Upper lobe of left lung (tissue), 6 donors: ENCODE measurements around the gene ZNF134. TPM values are rescaled to one million over a fixed set of nuclear protein-coding genes. Genes with fewer than 3 reads are reported as not detected.

Experiments
- ATAC-seq, 2 donors: fragments of 200-7000 bp; cut with Tn5 transposase; one replicate each; pipeline ENCODE4 v1.9.1; 2022; ENCODE audit warnings: mild to moderate bottlenecking in 2 of 2, moderate library complexity in 2 of 2; ENCODE audit not compliant: low FRiP score in 2 of 2
- DNase-seq, 2 donors: peaks; one replicate each; pipeline ENCODE4 v3.0.0-alpha.2; 2019 to 2020
- H3K27ac ChIP-seq, 4 donors: fragments of 200-600 bp; sonication (generic); one replicate each; pipeline ENCODE4 v1.5.1; 2016 to 2019
- H3K27me3 ChIP-seq, 4 donors: fragments of 200-600 bp; sonication (generic); one replicate each; pipeline ENCODE4 v1.5.1; 2017 to 2019
- H3K36me3 ChIP-seq, 4 donors: fragments of 200-600 bp; sonication (generic); one replicate each; pipeline ENCODE4 v1.5.1; 2016 to 2019
- H3K4me1 ChIP-seq, 4 donors: fragments of 200-600 bp; sonication (generic); one replicate each; pipeline ENCODE4 v1.5.1; 2018 to 2019
- H3K4me3 ChIP-seq, 4 donors: fragments of 200-600 bp; sonication (generic); one replicate each; pipeline ENCODE4 v1.5.1; 2017 to 2019; ENCODE audit warnings: mild to moderate bottlenecking in 2 of 4, moderate library complexity in 1 of 4
- H3K9me3 ChIP-seq, 4 donors: fragments of 200-600 bp; sonication (generic); one replicate each; pipeline ENCODE4 v1.5.1; 2018 to 2019
- EP300 ChIP-seq, 4 donors: sonication (generic); formaldehyde crosslinking; IDR thresholded peaks; one replicate each; pipeline ENCODE4 v1.5.1; 2017; ENCODE audit warnings: antibody characterized with exemption in 4 of 4, control low read depth in 2 of 4
- POLR2A ChIP-seq, 4 donors: fragments of 450-650 bp; IDR thresholded peaks; one replicate each; pipeline ENCODE4 v1.5.1; 2016 to 2017; ENCODE audit warnings: antibody characterized with exemption in 4 of 4, mild to moderate bottlenecking in 2 of 4
- POLR2AphosphoS5 ChIP-seq, 2 donors: sonication (generic); formaldehyde crosslinking; IDR thresholded peaks; one replicate each; pipeline ENCODE4 v1.5.1; 2017; ENCODE audit warnings: antibody characterized with exemption in 2 of 2
- WGBS, 2 donors: methylation state at CpG; one replicate each; pipeline ENCODE4 v1.1.5; 2017 to 2018; 5-methylcytosine and 5-hydroxymethylcytosine counted together
- total RNA-seq, 6 donors: library from RNA; depleted of rRNA in 4 of 6; stranded (reverse); fragments of >200 nt in 4 of 6; gene quantifications; one replicate each; pipeline versions ENCODE4 v1.1.0 to v1.2.1, GENCODE V29; 2016 to 2021
- TF ChIP-seq, protein P1 (sequence below), 6 experiments: fragments of 450-650 bp in 4 of 6; fragments of 200-600 bp in 2 of 6; sonication (generic) in 2 of 6; IDR thresholded peaks; one replicate each; pipeline ENCODE4 v1.5.1; 2016 to 2019; ENCODE audit warnings: antibody characterized with exemption in 6 of 6
- donor health status: DM: no; HTN: no; CAD: no; lungs with moderate emphysema.
- donor health status: DM: no; HTN: yes; CAD: no; lungs with severe emphysema.

The ZNF134 gene
- total RNA-seq, 6 donors from 2014 or later = 11.5 to 18.5 (median 16.1) TPM

DNA sequence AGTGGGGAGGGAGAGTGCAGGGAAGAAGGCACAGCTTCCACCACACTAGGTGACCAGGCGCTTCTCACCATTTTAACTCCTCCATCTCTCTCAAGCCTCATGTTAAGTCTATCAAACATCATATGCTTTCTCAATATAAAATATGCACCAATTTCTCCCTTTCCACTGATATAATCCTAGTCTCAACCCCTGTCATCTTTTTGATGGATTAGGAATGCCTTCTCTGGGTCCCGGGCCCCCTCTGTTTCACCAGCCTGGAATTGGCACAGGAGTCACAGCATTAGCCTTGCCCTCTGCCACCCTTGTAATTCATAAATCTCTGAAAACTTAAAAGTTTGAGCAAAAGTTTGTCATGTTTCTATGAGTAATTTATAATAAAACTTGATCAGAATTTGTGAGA is 54.6 kb downstream of the ZNF134 start, which contains the start of gene ZSCAN4:
Gene ZSCAN4 (plus strand): TSS at position 301 of the 400 bp plus-strand sequence. CDS start 7,211 bp downstream, outside the sequence.
- Histone ChIP-seq H3K4me3 (no peak within 1 kb of the TSS), H3K36me3 (no peaks in the 10 kb centered on the region), H3K27ac (no peak within 1 kb of the TSS), H3K9me3 (peaks cover 0 to 7% (median 0%) of the 10 kb centered on the region in 4 donors), H3K4me1 (peaks cover 5 to 12% (median 9%) of the 10 kb centered on the region in 4 donors), H3K27me3 (no peaks in the 10 kb centered on the region)
- DNase-seq (no peak), ATAC-seq (no peak)
- TF ChIP-seq, protein P1, sequence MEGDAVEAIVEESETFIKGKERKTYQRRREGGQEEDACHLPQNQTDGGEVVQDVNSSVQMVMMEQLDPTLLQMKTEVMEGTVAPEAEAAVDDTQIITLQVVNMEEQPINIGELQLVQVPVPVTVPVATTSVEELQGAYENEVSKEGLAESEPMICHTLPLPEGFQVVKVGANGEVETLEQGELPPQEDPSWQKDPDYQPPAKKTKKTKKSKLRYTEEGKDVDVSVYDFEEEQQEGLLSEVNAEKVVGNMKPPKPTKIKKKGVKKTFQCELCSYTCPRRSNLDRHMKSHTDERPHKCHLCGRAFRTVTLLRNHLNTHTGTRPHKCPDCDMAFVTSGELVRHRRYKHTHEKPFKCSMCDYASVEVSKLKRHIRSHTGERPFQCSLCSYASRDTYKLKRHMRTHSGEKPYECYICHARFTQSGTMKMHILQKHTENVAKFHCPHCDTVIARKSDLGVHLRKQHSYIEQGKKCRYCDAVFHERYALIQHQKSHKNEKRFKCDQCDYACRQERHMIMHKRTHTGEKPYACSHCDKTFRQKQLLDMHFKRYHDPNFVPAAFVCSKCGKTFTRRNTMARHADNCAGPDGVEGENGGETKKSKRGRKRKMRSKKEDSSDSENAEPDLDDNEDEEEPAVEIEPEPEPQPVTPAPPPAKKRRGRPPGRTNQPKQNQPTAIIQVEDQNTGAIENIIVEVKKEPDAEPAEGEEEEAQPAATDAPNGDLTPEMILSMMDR (IDR thresholded peaks at IDR 0.05) = no peak
- no peak for TF ChIP-seq POLR2AphosphoS5 (IDR thresholded peaks at IDR 0.05)
- no peak for TF ChIP-seq EP300 (IDR thresholded peaks at IDR 0.05)
- no peak for TF ChIP-seq POLR2A (IDR thresholded peaks at IDR 0.05)
- WGBS, 2 donors = 91 to 93% methylated on average over 2 of the region's 2 CpGs

DNA sequence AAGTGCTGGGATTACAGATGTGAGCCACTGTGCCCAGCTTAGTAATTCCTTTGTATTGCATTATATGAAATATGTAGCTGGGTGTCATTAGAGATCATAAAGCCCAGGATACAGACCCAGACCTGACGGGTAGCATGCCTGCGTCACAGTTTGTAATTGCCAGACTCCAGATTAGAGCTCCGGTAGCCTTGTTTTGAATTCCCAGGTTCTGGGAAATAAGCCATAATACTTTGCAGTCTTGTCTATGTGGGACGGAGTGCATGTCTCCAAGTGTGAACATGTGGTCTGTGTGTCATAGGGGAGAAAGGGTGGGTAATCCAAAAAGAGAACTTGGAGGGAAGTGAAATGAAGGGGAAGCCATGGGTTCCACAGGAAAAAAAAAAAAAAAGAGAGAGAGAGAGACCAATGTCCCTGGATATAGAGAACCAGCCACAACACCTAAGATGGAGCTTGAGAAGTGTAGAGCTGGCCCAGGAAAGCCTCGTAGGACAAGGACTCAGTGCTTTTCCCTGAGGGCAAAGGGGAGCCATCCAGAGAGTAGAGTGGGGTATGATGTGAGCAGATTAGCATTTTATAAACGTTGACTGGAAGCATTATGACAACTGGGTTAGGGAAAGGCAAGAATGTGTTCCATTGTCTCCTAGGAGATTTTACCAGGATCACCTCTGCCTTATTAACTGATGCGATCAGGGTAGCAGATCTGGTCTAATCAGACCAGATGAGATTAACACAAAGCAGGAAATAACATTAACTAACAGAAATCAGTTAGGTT is 57.3 kb downstream of the ZNF134 start:
- H3K4me1 ChIP-seq = no peaks in the 10 kb centered on the region
- ATAC-seq = no peak
- WGBS, 2 donors = 69 to 71% methylated on average over 7 of the region's 7 CpGs

DNA sequence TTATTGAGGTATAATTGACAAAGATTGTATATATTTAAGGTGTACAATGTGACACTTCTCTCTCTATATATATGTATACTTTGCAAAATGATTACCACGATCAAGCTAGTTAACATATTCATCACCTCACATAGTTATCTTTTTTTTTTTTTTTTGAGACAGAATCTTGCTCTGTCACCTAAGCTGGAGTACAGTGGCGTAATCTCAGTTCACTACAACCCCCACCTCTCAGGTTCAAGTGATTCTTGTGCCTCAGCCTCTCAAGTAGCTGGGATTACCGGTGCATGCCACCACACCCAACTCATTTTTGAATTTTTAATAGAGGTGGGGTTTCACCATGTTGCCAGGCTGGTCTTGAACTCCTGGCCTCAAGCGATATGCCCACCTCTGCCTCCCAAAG is 58.4 kb downstream of the ZNF134 start:
- H3K4me1 ChIP-seq = no peaks in the 10 kb centered on the region
- no peaks in the 10 kb centered on the region for H3K27me3 ChIP-seq
- ATAC-seq (no peak), DNase-seq (no peak)
- no peak overlapping the region for H3K4me3 ChIP-seq
- TF ChIP-seq, protein P1 (IDR thresholded peaks at IDR 0.05) = no peak
- TF ChIP-seq POLR2A (IDR thresholded peaks at IDR 0.05) = no peak
- no peak for TF ChIP-seq EP300 (IDR thresholded peaks at IDR 0.05)
- H3K27ac ChIP-seq = no peak overlapping the region
- 69 to 78% methylated on average over 4 of the region's 4 CpGs for WGBS, 2 donors
- H3K9me3 ChIP-seq = peaks cover 0 to 7% (median 2%) of the 10 kb centered on the region in 4 donors
- H3K36me3 ChIP-seq = no peaks in the 10 kb centered on the region

More for the DNA sequence above, 57.3 kb downstream of the ZNF134 start:
- Histone ChIP-seq H3K4me3 (no peak overlapping the region), H3K9me3 (peaks cover 0 to 7% (median 2%) of the 10 kb centered on the region in 4 donors), H3K27ac (no peak overlapping the region), H3K27me3 (no peaks in the 10 kb centered on the region), H3K36me3 (no peaks in the 10 kb centered on the region)
- TF ChIP-seq POLR2A (IDR thresholded peaks at IDR 0.05) (no peak), EP300 (IDR thresholded peaks at IDR 0.05) (no peak), POLR2AphosphoS5 (IDR thresholded peaks at IDR 0.05) (no peak)
- TF ChIP-seq, protein P1 (IDR thresholded peaks at IDR 0.05) = no peak
- no peak for DNase-seq

Other genes starting within 250 kb of the ZNF134 start
- gene ZNF548, start 224.4 kb upstream of the ZNF134 start, total RNA-seq = 10 to 100 TPM; 12.6 to 23.9 (median 17.0) TPM
- gene ZNF17, start 203.1 kb upstream of the ZNF134 start, total RNA-seq = 10 to 100 TPM in 4 of 6 donors, 1 to 10 TPM in 2; 6.9 to 17.8 (median 11.3) TPM
- gene ZNF749, start 178.9 kb upstream of the ZNF134 start, total RNA-seq = 10 to 100 TPM in 2 of 6 donors, 1 to 10 TPM in 4; 6.9 to 16.1 (median 9.0) TPM
- gene VN1R1, start 157.1 kb upstream of the ZNF134 start, total RNA-seq = 1 to 10 TPM in 1 of 6 donors, under 1 TPM in 4, not detected in 1; 0.17 to 2.1 (median 0.91) TPM
- gene ZNF772, start 136.7 kb upstream of the ZNF134 start, total RNA-seq = 10 to 100 TPM in 1 of 6 donors, 1 to 10 TPM in 5; 4.3 to 17.3 (median 6.8) TPM
- gene ZNF419, start 126.5 kb upstream of the ZNF134 start, total RNA-seq = 10 to 100 TPM in 3 of 6 donors, 1 to 10 TPM in 3; 7.0 to 20.4 (median 9.7) TPM
- gene ZNF773, start 114.3 kb upstream of the ZNF134 start, total RNA-seq = 10 to 100 TPM in 2 of 6 donors, 1 to 10 TPM in 4; 5.0 to 12.5 (median 8.0) TPM
- 1 to 10 TPM; 1.8 to 8.4 (median 5.4) TPM for gene ZNF549, start 86.9 kb upstream of the ZNF134 start, total RNA-seq
- gene ZNF550, start 54.4 kb upstream of the ZNF134 start, total RNA-seq = 10 to 100 TPM in 1 of 6 donors, 1 to 10 TPM in 5; 4.3 to 11.1 (median 7.4) TPM
- 1 to 10 TPM in 5 of 6 donors, under 1 TPM in 1; 0.55 to 6.1 (median 3.6) TPM for gene ZNF416, start 35.3 kb upstream of the ZNF134 start, total RNA-seq
- 1 to 10 TPM in 5 of 6 donors, under 1 TPM in 1; 0.78 to 3.3 (median 2.6) TPM for gene ZIK1, start 30.1 kb upstream of the ZNF134 start, total RNA-seq
- 1 to 10 TPM; 1.7 to 7.3 (median 3.0) TPM for gene ZNF530, start 14.4 kb upstream of the ZNF134 start, total RNA-seq
- 10 to 100 TPM in 3 of 6 donors, 1 to 10 TPM in 3; 7.1 to 16.4 (median 11.0) TPM for gene ZNF211, start 18.9 kb downstream of the ZNF134 start, total RNA-seq
- under 1 TPM in 2 of 6 donors, not detected in 4; 0.17 to 0.49 TPM for gene ZSCAN4, start 54.7 kb downstream of the ZNF134 start, total RNA-seq
- 10 to 100 TPM in 2 of 6 donors, 1 to 10 TPM in 4; 4.3 to 15.4 (median 7.0) TPM for gene ZNF551, start 67.7 kb downstream of the ZNF134 start, total RNA-seq
- 1 to 10 TPM; 1.4 to 7.3 (median 2.4) TPM for gene ZNF154, start 95.0 kb downstream of the ZNF134 start, total RNA-seq
- 10 to 100 TPM in 1 of 6 donors, 1 to 10 TPM in 5; 1.8 to 15.7 (median 7.2) TPM for gene ZNF671, start 113.4 kb downstream of the ZNF134 start, total RNA-seq
- 10 to 100 TPM in 5 of 6 donors, 1 to 10 TPM in 1; 9.7 to 83.8 (median 13.3) TPM for gene ZNF776, start 132.6 kb downstream of the ZNF134 start, total RNA-seq
- gene ZNF586, start 155.4 kb downstream of the ZNF134 start, total RNA-seq = 10 to 100 TPM; 13.2 to 30.4 (median 19.6) TPM
- 10 to 100 TPM; 12.1 to 68.1 (median 21.0) TPM for gene ZNF552, start 200.7 kb downstream of the ZNF134 start, total RNA-seq
- gene ZNF587B, start 216.1 kb downstream of the ZNF134 start, total RNA-seq = 10 to 100 TPM; 10.2 to 32.5 (median 16.4) TPM
- 10 to 100 TPM; 12.2 to 52.4 (median 23.0) TPM for gene ZNF587, start 235.6 kb downstream of the ZNF134 start, total RNA-seq